Coronary artery (tissue), 2 donors: ENCODE results near the gene BTBD16.
A peak's percentile ranks its signal among the peaks of the same experiment; 100 is the strongest.

Experiments
- DNase-seq: peaks from one replicate; pipeline ENCODE4 v3.0.0-alpha.2; 2017; ENCODE audit warnings: low spot score
- H3K27ac ChIP-seq, 2 donors: fragments of 200-600 bp; sonication (generic); one replicate each; pipeline ENCODE4 v1.5.1; 2016 to 2019
- H3K4me3 ChIP-seq: fragments of 200-600 bp; sonication (generic); 2 replicates; pipeline ENCODE4 v1.5.1; 2016; ENCODE audit warnings: mild to moderate bottlenecking, moderate library complexity
- CTCF ChIP-seq: fragments of 200-600 bp; sonication (generic); IDR thresholded peaks from one replicate; pipeline ENCODE4 v1.5.1; 2019; ENCODE audit warnings: antibody characterized with exemption

The BTBD16 gene

GRCh38 chr10:122374859-122375678 lies 104.0 kb downstream of the BTBD16 start:
- DNase-seq = peak; percentile 83
- no peak for TF ChIP-seq CTCF
- peak overlapping the region; percentile 97 for H3K4me3 ChIP-seq
- peak overlapping the region; percentile 96 to 99 for H3K27ac ChIP-seq

DNA sequence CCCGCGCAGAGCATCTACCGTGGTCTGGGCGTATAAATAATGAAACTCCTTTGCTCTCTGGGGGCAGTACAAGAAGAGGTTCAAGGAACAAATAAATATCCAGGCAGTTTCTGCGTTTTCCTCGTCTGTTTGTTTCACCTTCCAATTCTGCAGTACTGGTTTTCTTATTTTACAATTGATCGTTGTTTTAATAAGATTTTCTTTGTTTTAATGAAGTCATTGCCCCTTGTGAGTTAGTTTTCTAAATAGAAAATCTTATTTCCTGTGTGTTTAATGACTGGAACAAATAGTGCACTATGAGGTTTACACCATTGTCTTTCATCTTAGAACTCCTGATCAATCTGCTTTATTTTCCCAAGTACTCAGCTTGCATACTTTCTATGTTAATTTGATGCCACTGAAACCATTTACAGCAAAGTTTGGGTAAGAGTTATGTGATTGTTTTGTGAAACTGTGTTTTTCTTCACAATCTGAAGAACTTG lies 104.6 kb downstream of the BTBD16 start:
- H3K4me3 ChIP-seq = peak overlapping the region; percentile 97
- no peak for TF ChIP-seq CTCF
- peak overlapping the region; percentile 96 to 99 for H3K27ac ChIP-seq
- no peak for DNase-seq

DNA sequence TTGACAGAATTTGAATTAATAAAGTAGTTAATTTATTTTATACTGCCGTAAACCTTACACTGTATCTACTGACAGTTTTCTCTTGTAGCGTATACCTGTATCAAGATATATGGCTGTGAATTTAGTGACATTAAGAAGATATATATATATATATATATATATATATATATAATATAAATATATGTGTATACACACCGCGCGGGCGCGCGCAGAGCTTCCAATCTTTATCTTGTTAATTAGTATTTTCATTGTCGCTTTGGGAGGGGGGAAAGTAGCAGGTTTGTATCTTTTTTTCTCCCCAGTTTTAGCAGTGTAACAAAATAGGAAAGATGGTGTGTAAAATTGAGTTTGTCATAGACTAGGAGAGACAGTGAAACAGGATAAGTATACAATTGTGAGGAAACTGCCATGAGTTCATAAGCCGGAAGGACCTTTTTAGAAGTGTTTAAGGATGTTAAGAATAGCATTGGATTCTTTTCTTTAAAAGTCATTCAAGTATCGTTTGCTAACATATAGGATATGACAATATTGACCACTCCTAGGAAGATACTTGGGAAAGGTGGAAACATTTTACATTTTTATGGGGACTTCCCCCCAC lies 105.4 kb downstream of the BTBD16 start:
- no peak for DNase-seq
- Histone ChIP-seq H3K27ac (no peak overlapping the region), H3K4me3 (no peak overlapping the region)
- TF ChIP-seq CTCF = no peak

DNA sequence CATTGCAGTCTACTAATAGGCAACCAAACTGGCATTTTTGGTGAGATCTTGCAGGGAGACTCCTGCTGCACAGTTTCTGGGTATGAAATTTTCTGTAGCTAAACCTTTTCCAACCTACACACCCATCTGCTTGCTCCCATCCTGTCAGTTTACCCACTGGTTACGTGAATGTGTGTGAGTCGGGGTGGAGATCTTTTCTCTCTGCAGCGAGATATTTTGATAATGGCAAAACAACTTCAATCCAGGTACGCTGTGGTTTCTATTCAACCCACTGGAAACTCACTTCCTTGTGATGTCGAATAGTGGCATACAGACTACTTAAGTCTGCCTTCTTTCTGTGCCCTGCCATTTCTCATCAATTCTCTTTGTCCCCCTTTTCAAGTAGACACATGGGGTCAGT lies 107.9 kb downstream of the BTBD16 start:
- Histone ChIP-seq H3K27ac (no peak overlapping the region), H3K4me3 (no peak overlapping the region)
- no peak for DNase-seq
- TF ChIP-seq CTCF = no peak

DNA sequence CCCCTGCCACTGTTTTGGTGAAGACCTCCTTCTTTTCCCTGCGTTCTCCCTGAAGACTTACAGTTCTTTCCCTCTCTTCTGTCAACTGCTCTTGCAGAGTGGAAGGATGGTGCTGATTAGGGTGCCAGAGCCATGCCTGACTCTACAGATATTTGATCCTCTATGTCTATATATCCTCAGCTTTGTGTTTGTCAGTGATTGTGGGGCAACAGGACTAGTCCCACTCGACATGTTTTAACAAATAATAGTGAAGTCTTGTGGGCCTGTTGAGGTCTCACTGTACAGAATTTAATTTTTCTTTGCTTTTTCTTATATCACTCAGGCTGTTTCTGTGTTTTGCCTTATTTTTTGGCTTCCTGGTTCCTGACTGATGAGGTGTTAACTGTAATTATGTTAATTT lies 108.4 kb downstream of the BTBD16 start:
- DNase-seq = no peak
- Histone ChIP-seq H3K27ac (no peak overlapping the region), H3K4me3 (no peak overlapping the region)
- TF ChIP-seq CTCF = no peak

- TF ChIP-seq CTCF = no peak
- Histone ChIP-seq H3K27ac (no peak overlapping the region), H3K4me3 (no peak overlapping the region)
- no peak for DNase-seq
These were observed 109.6 kb downstream of the BTBD16 start for GRCh38 chr10:122380703-122381102.

DNA sequence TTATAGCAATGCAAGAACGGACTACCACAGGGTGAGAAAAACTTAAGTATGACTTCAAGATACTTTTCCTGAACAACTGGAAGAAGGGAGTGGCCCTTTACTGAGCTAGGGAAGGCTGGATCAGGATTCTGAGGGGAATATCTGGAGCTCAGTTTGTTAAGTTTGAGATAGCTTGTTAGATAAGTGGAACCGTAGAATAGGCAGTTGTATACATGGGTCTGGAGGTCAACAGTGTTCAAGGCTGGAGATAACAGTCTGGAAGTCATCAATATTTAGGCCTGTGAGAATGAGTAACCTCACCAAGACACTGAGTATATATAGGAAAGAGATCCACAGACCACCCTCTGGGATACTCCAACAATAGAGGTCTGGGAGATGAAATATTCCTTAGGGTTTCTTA lies 110.6 kb downstream of the BTBD16 start:
- TF ChIP-seq CTCF = no peak
- H3K27ac ChIP-seq = no peak overlapping the region
- DNase-seq = no peak
- no peak overlapping the region for H3K4me3 ChIP-seq
